Activated B cell treated with CpG ODN at 0.5 μM for 24 hours (primary cell): ENCODE data around the gene DESI1. TPM values are rescaled to one million over a fixed set of nuclear protein-coding genes. Genes with fewer than 3 reads are reported as not detected.
A peak's percentile ranks its signal among the peaks of the same experiment; 100 is the strongest.
"Not testable (repeated sequence)": the region's sequence is repeated elsewhere in the genome, so short reads cannot be mapped to it uniquely, and the experiment has no call there.

ENCODE experiments used
- ATAC-seq: fragments of 200-7000 bp; cut with Tn5 transposase; one replicate; pipeline ENCODE4 v1.10.0; 2021; ENCODE audit warnings: low read depth, mild to moderate bottlenecking, moderate library complexity
- CTCF ChIA-PET: fragments of 350-600 bp; sonication (Branson Sonifier 250); formaldehyde crosslinking; loops from one replicate; lab custom pipeline; 2021; ENCODE audit warnings: antibody characterized with exemption; lab: Charles Lee
- POLR2A ChIA-PET: fragments of 350-600 bp; sonication (Branson Sonifier 250); formaldehyde crosslinking; loops from one replicate; lab custom pipeline; 2021; ENCODE audit warnings: antibody characterized with exemption; lab: Charles Lee
- DNase-seq: peaks from one replicate; pipeline ENCODE4 v3.0.0; 2022
- H3K27ac Mint-ChIP-seq: one replicate; pipeline ENCODE4 v1.8.0; 2020; ENCODE audit warnings: mixed read lengths
- H3K27me3 Mint-ChIP-seq: one replicate; pipeline ENCODE4 v1.8.0; 2021; ENCODE audit warnings: mixed read lengths
- H3K36me3 Mint-ChIP-seq: one replicate; pipeline ENCODE4 v1.8.0; 2021; ENCODE audit warnings: low read depth, mixed read lengths
- H3K4me1 Mint-ChIP-seq: one replicate; pipeline ENCODE4 v1.8.0; 2021; ENCODE audit warnings: mixed read lengths
- H3K4me3 Mint-ChIP-seq: one replicate; pipeline ENCODE4 v1.8.0; 2020; ENCODE audit warnings: mild to moderate bottlenecking, mixed read lengths
- H3K9me3 Mint-ChIP-seq: one replicate; pipeline ENCODE4 v1.8.0; 2020; ENCODE audit warnings: mixed read lengths
- intact Hi-C: fragments of 100-400 bp; cut with micrococcal nuclease; formaldehyde crosslinking; loops from one replicate; pipeline ENCODE4 v1.15.1; 2024
- total RNA-seq: library from RNA; stranded (reverse); gene quantifications from 2 replicates; pipeline ENCODE4 v1.2.3, GENCODE V29; 2022
- TF ChIP-seq, protein P1 (sequence below): fragments of 200-600 bp; IDR thresholded peaks from one replicate; pipeline ENCODE4 v1.8.0; 2022; ENCODE audit warnings: antibody characterized with exemption, mild to moderate bottlenecking

Gene DESI1
- total RNA-seq: 42.5 and 49.5 TPM in 2 replicates

DNA sequence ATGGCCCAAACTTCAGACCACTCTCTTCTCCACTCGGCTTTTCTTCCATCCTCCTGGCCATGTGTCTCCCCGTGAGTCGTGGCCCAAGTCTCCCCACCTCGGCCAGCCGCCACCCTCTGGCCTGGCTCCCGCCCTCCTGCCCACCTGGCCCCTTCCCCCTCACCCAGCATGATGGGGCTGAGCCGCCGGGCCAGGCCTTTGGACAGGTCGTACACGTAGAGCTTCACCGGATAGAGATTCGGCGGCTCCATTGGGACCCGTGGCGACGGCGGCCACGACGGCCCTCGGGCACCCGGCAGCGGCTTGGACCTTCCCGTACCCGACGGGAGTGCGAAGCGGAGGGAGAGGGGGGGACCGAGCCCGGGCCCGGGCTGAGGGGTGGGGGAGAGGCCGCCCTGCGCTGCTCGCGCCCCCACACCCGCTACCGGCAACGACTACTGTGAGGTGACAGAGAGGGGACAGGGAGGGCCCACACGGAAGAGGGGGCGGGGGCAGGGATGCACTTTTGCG, at the start of gene DESI1:
Gene DESI1 (minus strand): TSS at position 455 of the 510 bp plus-strand sequence. CDS start 204 bp downstream, at position 251.
- TF ChIP-seq, protein P1, sequence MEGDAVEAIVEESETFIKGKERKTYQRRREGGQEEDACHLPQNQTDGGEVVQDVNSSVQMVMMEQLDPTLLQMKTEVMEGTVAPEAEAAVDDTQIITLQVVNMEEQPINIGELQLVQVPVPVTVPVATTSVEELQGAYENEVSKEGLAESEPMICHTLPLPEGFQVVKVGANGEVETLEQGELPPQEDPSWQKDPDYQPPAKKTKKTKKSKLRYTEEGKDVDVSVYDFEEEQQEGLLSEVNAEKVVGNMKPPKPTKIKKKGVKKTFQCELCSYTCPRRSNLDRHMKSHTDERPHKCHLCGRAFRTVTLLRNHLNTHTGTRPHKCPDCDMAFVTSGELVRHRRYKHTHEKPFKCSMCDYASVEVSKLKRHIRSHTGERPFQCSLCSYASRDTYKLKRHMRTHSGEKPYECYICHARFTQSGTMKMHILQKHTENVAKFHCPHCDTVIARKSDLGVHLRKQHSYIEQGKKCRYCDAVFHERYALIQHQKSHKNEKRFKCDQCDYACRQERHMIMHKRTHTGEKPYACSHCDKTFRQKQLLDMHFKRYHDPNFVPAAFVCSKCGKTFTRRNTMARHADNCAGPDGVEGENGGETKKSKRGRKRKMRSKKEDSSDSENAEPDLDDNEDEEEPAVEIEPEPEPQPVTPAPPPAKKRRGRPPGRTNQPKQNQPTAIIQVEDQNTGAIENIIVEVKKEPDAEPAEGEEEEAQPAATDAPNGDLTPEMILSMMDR: no peak
- intact Hi-C loops: loop anchor here (1.0 to 2.0 kb wide), 7 partner anchors 30 to 334 kb away; partner anchors contain the start of genes POLR3H, RANGAP1, SNU13 and TEF
- DNase-seq (no peak), ATAC-seq (peak; percentile 20)
- Mint-ChIP-seq H3K36me3 (peaks cover 40% of the 10 kb centered on the region), H3K9me3 (no peaks in the 10 kb centered on the region), H3K27ac (peak within 1 kb of the TSS; percentile 98), H3K4me3 (peak within 1 kb of the TSS; percentile 98), H3K4me1 (peaks cover 38% of the 10 kb centered on the region), H3K27me3 (no peaks in the 10 kb centered on the region)
- ChIA-PET CTCF (interaction anchor here (1.2 to 3.0 kb wide), 2 partner anchors 31 to 77 kb away, joined by 3 to 9 read pairs; partner anchors contain the start of genes PMM1 and POLR3H), POLR2A (interaction anchor here (0.5 to 4.2 kb wide), 34 partner anchors 10 to 994 kb away, joined by 3 to 63 read pairs (median 5); partner anchors contain the start of genes ACO2, CCDC134, CENPM and MEI1)

DNA sequence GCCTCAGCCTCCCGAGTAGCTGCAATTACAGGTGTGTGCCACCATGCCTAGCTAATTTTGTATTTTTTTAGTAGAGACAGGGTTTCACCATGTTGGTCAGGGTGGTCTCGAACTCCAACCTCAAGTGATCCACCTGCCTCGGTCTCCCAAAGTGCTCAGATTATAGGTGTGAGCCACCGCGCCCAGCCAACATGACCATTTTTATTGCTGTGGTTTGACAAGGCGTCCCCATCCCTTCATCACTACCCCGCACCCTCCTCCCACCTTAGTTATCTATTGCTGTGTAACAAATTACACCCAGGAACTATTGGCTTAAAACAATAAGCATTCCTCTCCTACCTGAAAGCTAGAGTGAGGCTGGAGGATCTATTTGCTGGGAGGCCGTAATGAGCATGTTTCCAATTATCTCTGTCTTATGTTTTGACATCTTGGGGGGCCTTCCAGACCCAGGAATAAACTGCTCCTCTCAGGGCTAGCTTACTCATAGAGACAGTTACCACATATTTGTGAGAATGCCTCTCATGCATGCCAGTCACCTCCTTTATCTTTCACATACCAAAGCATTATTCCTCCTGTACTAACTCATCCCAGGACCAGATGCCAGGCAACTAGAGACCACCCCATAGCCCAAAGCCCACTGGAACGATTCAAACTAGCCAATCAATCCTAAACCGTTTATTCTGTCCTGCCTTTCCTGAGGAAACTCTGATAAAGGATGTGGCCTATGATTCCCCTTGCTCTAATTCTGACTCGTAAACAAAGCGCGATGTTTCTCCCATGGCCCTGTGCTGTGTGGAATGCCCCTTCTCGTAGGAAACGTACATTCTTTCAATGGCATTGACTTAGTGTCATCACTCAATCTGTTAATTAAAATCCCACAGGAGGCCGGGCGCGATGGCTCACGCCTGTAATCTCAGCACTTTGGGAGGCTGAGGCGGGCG, 48.4 kb upstream of the DESI1 start:
- Mint-ChIP-seq H3K4me3 (no peak overlapping the region), H3K27me3 (no peaks in the 10 kb centered on the region), H3K9me3 (no peaks in the 10 kb centered on the region), H3K4me1 (peaks cover 5% of the 10 kb centered on the region), H3K27ac (no peak overlapping the region), H3K36me3 (peaks cover 43% of the 10 kb centered on the region)
- POLR2A ChIA-PET: no interaction called here
- intact Hi-C loops: no loop called here
- DNase-seq (no peak), ATAC-seq (no peak)
- CTCF ChIA-PET: interaction anchor here (3.0 kb wide), 1 partner anchor 28 kb away, joined by 18 read pairs; no protein-coding TSS in a partner anchor
- TF ChIP-seq, protein P1: no peak

DNA sequence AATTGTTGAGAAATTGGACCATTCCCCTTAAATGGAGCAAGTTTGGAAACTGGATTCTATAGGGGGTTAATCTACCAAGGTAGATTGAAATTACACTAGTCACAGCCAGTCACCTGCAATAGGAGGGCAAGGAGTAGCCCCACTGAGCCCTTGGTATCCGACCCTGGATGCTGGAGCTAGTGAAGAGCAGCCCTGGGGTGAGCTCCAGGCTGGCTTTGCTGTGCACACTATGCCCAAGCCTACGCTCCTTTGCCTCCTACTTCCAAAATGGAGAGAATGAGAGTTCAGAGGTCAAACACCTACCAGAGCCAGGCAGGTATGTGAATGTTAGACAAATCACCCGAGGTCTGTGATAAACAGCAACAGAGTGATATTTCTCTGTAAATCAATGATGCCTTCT, 44.1 kb upstream of the DESI1 start:
- Mint-ChIP-seq H3K27me3 (no peaks in the 10 kb centered on the region), H3K27ac (peak overlapping the region; percentile 59), H3K4me1 (peaks cover 5% of the 10 kb centered on the region), H3K36me3 (peaks cover 48% of the 10 kb centered on the region), H3K9me3 (no peaks in the 10 kb centered on the region), H3K4me3 (no peak overlapping the region)
- DNase-seq: no peak
- POLR2A ChIA-PET: interaction anchor here (1.2 kb wide), 1 partner anchor 24 kb away, joined by 5 read pairs; the partner anchor contains the start of gene SNU13
- CTCF ChIA-PET: interaction anchor here (1.1 kb wide), 1 partner anchor 43 kb away, joined by 3 read pairs; no protein-coding TSS in a partner anchor
- ATAC-seq: no peak
- intact Hi-C loops: no loop called here
- TF ChIP-seq, protein P1: no peak

DNA sequence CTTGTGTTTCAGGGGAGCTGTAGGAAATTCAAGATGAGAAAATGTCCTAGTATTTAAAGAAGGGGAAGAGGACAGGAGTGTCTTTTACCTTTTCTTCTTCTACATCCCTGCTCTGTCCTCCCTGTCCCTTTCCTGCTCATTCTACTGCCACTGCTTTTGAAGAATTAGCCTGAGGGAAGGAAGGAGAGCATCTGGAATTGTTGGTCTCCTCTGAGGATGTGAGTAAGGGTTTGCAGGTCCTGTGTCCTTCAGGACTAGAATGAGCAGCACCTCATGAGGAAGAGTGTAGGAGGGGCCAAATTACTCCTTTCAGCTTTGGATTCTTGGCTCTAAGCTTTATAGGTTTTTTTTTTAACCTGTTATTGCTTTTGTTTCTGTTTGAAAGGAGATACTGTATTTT, 43.6 kb upstream of the DESI1 start:
- peaks cover 53% of the 10 kb centered on the region for H3K36me3 Mint-ChIP-seq
- ChIA-PET POLR2A (interaction anchor here (1.2 kb wide), 1 partner anchor 24 kb away, joined by 5 read pairs; the partner anchor contains the start of gene SNU13), CTCF (interaction anchor here (1.1 kb wide), 1 partner anchor 44 kb away, joined by 3 read pairs; no protein-coding TSS in a partner anchor)
- H3K27ac Mint-ChIP-seq: no peak overlapping the region
- ATAC-seq (no peak), DNase-seq (no peak)
- no peaks in the 10 kb centered on the region for H3K27me3 Mint-ChIP-seq
- TF ChIP-seq, protein P1: no peak
- H3K4me1 Mint-ChIP-seq: peaks cover 5% of the 10 kb centered on the region
- H3K9me3 Mint-ChIP-seq: no peaks in the 10 kb centered on the region
- intact Hi-C loops: no loop called here
- H3K4me3 Mint-ChIP-seq: no peak overlapping the region

DNA sequence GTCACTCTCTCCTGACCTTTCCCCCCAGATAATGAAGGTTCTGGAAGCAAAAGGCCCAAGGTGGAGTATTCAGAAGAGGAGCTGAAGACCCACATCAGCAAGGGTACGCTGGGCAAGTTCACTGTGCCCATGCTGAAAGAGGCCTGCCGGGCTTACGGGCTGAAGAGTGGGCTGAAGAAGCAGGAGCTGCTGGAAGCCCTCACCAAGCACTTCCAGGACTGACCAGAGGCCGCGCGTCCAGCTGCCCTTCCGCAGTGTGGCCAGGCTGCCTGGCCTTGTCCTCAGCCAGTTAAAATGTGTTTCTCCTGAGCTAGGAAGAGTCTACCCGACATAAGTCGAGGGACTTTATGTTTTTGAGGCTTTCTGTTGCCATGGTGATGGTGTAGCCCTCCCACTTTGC, 42.8 kb upstream of the DESI1 start:
- H3K4me1 Mint-ChIP-seq, ATAC-seq, H3K4me3 Mint-ChIP-seq, intact Hi-C loops, H3K9me3 Mint-ChIP-seq, POLR2A ChIA-PET, H3K27ac Mint-ChIP-seq, CTCF ChIA-PET, DNase-seq, H3K27me3 Mint-ChIP-seq: not testable (repeated sequence)
- peaks cover 61% of the 10 kb centered on the region for H3K36me3 Mint-ChIP-seq
